ENCODE data around the gene EZH1.

The EZH1 gene

DNA sequence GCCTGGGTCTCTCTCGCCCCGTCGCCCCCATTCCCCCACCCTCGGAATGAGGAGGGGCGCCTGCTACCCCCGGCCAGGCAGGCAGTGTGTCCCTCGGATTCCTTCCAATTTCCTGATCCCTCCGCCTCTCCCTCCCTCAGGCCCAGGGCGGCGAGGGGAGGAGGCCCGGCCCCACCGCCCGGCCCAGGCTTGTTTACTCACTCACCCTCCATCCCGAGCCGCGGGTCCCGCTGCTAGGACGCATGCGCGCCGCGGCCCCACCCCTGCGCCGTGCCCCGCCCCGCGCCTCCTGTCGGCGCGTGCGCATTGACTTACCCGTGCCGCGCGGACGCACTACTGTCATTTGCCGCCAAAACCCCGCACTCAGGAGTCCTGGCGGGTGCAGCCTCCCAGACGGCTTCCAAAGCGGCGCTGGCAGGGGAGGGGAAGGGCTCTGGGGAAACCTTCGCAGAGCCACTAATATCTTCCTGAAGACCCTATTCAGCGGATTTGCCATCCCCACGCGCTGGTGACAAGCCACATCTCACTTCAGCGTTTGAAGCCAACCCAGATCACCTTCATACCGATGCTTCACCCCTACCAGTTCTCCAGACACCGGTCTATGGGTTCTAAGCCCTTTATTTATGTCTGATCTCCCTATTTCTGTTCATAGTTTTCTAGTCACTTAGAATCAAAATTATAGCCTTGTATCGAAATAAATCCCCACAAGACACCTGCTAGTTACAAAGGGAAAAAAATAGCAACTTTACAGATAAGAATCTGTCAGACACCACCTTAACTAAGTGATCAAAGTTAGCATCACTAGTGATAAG lies at the start of gene EZH1:
EZH1 (minus strand) TSS at position 235 of the 812 bp plus-strand sequence. CDS start 16,099 bp downstream, outside the sequence.
- peak; percentile 95 for DNase-seq

- DNase-seq, result no peak
Observed at GRCh38 chr17:42792545-42792944, 47.7 kb upstream of the EZH1 start.

- DNase-seq, result no peak
Observed at GRCh38 chr17:42791948-42792347, 47.1 kb upstream of the EZH1 start.

DNA sequence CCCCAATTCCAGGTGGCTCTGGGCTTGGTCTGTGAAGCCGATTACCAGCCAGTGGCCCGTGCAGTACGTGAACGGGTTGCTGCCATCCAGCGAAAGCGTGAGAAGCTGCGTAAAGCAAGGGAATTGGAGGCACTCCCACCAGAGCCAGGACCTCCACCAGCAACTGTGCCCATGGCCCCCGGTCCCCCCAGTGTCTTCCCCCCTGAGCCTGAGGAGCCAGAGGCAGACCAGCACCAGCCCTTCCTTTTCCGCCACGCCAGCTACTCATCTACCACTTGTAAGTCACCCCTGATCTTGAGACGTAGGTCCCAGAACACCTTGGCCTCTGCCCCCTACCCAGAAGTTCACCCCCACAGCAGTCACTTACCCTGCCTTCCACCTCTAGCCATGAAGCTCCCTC lies 42.4 kb upstream of the EZH1 start:
- DNase-seq, result no peak

DNA sequence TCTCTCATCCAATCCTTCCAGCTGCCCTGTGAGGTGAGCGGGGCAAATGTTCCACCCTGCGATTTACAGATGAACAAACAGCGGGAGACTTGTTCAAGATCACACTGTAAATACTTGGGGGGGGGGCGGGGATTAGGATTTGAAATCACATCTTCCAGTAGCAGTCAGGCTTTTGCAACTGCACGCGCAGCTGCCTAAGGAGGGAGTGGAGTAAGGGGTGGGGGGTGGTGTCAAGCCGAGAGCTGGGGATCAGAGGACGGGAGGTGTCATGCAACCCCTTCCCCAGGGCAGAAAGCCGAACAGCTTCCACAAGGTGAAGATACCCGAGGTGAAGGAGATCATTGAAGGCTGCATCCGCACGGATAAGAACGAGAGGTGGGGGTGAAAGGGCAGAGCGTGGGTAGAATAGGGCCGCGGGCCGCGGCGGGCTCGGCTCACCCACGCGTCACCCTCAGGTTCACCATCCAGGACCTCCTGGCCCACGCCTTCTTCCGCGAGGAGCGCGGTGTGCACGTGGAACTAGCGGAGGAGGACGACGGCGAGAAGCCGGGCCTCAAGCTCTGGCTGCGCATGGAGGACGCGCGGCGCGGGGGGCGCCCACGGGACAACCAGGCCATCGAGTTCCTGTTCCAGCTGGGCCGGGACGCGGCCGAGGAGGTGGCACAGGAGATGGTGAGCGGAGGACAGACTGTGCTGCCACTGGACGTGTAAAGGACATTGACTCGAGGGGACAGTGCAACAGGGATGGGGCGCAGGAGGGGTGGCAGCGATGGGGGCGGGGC lies 40.2 kb upstream of the EZH1 start:
- DNase-seq, result no peak

DNA sequence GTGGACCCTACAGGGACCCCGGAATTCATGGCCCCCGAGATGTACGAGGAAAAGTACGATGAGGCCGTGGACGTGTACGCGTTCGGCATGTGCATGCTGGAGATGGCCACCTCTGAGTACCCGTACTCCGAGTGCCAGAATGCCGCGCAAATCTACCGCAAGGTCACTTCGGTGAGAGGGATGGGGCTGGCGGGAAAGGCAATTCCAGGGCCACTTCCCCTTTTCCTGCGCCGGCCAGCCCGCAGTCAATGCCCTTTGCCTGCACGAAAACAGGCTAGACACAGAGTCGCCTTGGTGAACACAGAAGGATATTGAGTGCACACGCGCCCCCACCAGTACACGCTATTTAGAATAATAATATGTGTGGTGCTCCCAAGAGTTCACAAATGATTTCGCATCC lies 39.6 kb upstream of the EZH1 start:
- DNase-seq, result no peak

- DNase-seq, result no peak
Observed at GRCh38 chr17:42783791-42784138, 38.9 kb upstream of the EZH1 start.

GRCh38 chr17:42783062-42783790 lies 38.4 kb upstream of the EZH1 start:
- DNase-seq, result no peak

DNA sequence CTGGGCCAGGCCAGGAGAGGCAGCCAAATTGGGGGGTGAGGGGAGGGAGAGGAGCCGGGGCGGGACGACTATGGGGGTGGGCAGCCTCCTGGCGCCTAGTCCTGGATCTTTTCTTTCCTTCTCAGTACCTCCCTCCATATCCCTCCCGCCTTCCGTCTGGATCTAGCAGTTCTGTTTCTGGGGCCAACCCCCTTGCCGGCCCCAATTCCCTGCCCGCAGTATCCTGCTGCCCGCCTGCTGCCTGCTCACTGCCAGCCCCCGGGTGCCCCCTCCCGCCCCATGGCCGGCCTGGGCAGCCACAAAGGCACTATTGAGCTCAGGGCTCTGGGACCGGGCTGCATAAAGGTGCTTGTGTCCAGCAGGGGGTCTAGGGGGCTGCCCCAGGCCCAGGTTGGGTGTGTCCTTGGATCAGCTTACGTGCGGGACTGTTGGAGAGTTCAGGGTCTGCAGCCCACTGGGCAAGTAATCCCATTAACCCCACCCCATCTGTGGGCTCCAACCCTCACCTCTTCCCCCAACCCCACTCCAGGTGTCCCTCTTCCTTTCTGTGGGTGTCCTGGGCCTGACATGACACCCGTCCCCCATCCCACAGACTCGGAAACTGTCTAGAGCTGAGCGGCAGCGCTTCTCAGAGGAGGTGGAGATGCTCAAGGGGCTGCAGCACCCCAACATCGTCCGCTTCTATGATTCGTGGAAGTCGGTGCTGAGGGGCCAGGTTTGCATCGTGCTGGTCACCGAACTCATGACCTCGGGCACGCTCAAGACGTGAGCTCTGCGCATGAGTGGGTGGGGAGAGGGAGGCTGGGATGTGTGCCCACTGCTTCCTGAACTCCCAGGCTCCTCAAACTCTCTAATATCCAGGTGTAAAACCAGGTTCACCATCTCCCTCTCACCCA lies 37.6 kb upstream of the EZH1 start:
- DNase-seq, result peak; percentile 81

- DNase-seq, result no peak
Observed at GRCh38 chr17:42781639-42782165, 36.9 kb upstream of the EZH1 start.

DNA sequence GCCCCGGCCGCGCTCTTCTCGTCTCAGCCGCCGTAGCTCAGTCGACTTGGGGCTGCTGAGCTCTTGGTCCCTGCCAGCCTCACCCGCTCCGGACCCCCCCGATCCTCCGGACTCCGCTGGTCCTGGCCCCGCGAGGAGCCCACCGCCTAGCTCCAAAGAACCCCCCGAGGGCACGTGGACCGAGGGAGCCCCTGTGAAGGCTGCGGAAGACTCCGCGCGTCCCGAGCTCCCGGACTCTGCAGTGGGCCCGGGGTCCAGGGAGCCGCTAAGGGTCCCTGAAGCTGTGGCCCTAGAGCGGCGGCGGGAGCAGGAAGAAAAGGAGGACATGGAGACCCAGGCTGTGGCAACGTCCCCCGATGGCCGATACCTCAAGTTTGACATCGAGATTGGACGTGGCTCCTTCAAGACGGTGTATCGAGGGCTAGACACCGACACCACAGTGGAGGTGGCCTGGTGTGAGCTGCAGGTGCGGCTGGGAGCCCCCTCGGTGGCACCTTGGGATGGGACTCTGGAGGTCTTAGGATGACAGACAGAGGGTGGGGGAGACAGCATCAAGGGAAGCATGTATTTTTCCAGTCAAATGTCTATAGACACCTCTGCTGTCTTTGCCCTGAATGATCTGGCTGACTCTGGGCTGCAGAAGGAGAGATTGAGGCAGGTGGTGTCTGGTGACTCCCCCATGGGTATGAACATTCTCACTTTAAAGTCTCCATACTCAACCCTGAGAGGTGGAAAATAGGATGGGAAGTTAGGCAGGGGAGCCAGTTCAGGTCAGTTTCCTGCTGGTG lies 36.2 kb upstream of the EZH1 start:
- DNase-seq, result no peak

DNA sequence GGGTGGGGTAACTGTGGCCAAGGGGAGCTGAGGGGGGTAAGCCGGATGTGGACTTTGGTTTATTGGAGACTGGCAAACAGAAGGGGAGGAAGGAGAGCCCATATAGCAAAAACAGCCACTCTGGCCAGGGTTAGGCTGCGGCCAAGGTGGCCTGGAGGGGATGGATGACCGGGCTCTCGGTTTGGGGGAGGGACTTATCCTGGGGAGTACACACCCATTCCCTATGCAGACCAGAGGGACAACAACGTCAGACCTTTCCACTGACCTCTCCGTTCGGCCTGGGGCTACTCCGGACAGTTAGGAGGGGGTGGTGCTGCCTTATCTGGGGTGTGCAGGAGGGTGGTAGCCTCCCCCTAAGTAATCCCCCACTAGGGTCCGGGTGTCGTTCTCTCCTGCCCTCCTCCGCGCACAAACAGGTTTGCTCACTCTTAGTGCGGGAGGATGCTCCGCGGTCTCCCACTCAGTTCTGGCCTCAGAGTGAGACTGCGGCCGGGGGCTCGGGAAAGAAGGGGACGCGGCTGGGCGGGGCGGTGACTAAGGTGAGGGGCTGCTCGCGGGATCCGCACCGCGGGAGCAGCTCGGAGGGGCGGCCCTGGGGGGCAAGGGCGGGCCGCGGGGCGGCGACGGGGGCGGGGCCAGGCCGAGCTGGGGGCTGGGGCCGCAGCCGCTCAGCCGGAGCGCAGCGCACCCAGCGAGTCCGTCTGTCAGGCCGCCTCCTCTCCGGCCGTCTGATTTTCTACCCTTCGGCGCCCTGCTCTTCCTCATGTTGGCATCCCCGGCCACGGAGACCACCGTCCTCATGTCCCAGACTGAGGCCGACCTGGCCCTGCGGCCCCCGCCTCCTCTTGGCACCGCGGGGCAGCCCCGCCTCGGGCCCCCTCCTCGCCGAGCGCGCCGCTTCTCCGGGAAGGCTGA lies 35.4 kb upstream of the EZH1 start, which contains the start of gene WNK4:
WNK4 (plus strand) TSS at position 675 of the 915 bp plus-strand sequence; CDS start at position 764, 89 bp downstream.
- DNase-seq, result no peak

- DNase-seq, result no peak
Observed at GRCh38 chr17:42779304-42779935, 34.6 kb upstream of the EZH1 start.

- no peak for DNase-seq
Observed at GRCh38 chr17:42778570-42778969, 33.7 kb upstream of the EZH1 start.

DNA sequence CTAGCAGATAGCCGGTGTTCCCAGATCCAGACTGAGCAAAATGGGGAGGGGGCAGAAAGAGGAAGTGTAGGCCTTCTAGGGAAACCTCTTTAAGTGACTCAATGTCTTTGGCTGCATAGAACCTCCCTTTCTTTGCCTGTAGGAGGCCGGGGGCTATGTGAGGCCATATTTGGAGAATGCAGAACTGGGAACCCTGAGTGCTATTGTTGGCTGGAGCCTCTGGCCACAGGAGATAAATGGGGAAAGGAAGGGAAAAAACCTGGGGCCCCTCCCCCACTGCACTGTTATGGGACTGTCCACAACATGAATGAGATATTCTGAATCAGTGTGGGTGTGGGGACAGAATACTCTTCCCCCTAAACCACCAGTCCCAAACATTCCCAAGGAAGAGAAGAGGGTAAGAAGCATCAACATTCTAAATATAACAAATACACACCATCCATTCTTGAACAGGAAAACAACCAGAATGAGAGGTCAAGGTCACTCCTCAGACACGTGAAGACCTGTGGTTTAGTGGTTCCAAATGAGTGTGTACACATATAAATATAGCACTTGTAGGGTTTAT lies 30.8 kb upstream of the EZH1 start:
- no peak for DNase-seq

DNA sequence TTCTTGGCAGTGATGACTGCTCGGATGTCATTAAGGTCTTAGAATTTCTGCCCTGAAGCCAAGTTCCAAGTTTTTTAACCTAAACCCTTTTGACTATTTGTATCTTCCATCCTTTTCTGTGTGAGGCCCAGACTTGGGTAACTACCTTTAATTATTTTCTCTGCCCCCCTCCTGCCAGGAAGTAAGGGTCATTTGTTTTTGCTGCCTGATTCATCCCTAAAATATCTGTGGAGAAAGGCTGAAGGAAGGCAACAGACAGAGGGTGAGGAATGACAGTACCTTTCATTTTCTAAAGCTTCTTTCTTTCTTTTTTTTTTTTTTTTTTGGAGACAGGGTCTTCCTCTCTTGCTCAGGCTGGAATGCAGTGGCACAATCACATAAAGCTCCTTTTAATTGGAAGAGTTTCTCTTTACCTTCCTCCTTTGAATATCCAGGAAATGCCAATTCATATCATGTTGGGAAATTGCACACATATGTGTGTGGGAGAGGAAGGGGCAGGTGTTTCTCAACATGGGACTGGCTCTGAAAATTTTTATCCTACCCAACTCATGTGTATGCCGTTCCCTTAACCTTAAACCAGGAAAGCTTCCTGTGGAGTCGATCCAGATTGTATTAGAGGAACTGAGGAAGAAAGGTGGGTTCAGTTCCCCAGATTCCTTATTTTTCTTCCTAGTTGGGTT lies 29.4 kb upstream of the EZH1 start:
- no peak for DNase-seq

DNA sequence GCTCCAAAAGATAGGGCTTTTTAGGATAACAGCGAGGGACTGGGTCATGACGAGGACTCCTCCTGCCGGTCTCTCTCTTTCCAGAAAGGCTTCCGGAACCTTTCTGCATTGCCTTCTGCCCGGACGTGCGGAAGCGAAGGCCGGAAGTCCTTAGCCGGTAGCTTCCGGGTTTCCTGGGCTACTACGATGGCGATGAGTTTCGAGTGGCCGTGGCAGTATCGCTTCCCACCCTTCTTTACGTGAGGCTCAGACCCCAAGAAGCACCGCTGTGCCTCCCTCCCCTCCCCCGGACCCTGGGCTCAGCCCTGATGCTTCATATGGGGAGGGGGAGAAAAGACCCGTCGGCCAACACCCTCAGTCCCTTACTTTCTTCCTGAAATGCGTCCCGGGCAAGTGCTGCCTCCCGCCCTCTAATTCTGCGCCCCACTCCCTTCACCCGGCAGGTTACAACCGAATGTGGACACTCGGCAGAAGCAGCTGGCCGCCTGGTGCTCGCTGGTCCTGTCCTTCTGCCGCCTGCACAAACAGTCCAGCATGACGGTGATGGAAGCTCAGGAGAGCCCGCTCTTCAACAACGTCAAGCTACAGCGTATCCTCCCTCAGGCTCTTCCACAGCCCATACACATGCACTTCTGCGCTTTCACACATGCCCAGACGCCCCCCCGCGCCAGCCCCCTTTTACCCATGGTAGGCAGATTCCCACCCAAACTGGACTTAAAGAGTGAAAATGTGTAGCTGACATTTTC lies 28.6 kb upstream of the EZH1 start, which contains the start of gene VPS25:
VPS25 (plus strand) TSS at position 160 of the 746 bp plus-strand sequence; CDS start at position 187, 27 bp downstream.
- DNase-seq, result peak; percentile 82

DNA sequence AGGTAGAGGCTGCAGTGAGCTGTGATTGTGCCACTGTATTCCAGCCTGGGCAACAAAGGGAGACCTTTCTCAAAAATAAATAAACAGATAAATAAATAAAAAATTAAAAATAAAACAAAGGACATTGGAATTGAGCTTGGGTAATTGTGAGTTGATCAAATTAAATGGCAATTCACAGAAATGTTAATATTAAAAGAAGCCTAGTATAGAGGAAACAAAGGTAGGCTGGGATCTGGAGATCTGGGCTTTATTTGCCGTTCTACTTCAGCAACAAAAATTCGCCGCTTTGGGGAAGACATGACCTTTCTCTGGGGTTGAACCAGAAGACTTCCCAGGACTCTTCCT lies 28.1 kb upstream of the EZH1 start:
- DNase-seq, result no peak
